Measurements from ENCODE around the gene MLC1. TPM values are rescaled to one million over a fixed set of nuclear protein-coding genes. Genes with fewer than 3 reads are reported as not detected.

Gene MLC1
- total RNA-seq, 1 donor from 2014 or later, result 0.66 TPM

- H3K4me1 ChIP-seq, result no peaks in the 10 kb centered on the region
- intact Hi-C loops (cut with micrococcal nuclease), result no loop called here
Measured at GRCh38 chr22:50101870-50102565, 16.8 kb upstream of the MLC1 start.

GRCh38 chr22:50098052-50098451 lies 12.8 kb upstream of the MLC1 start:
- intact Hi-C loops (cut with micrococcal nuclease), result no loop called here
- DNase-seq, result no peak
- Histone ChIP-seq H3K4me3 (no peak overlapping the region), H3K4me1 (no peaks in the 10 kb centered on the region), H3K27ac (replicated peaks) (no peak overlapping the region), H3K27me3 (ENCODE audit: low read depth) (peaks cover 75% of the 10 kb centered on the region), H3K36me3 (no peaks in the 10 kb centered on the region), H3K9me3 (replicated peaks) (no peaks in the 10 kb centered on the region)
- no peak for TF ChIP-seq CTCF (IDR thresholded peaks at IDR 0.05; ENCODE audit: borderline replicate concordance)

More at GRCh38 chr22:50101870-50102565, 16.8 kb upstream of the MLC1 start:
- no peak for DNase-seq
- Histone ChIP-seq H3K27me3 (ENCODE audit: low read depth) (peaks cover 61% of the 10 kb centered on the region), H3K4me3 (no peak overlapping the region), H3K9me3 (replicated peaks) (no peaks in the 10 kb centered on the region), H3K27ac (replicated peaks) (no peak overlapping the region), H3K36me3 (no peaks in the 10 kb centered on the region)
- TF ChIP-seq CTCF (IDR thresholded peaks at IDR 0.05; ENCODE audit: borderline replicate concordance), result no peak

GRCh38 chr22:50092342-50092741 lies 7.1 kb upstream of the MLC1 start:
- no peak for DNase-seq
- no peak for TF ChIP-seq CTCF (IDR thresholded peaks at IDR 0.05; ENCODE audit: borderline replicate concordance)
- intact Hi-C loops (cut with micrococcal nuclease), result no loop called here

GRCh38 chr22:50091092-50091768 lies 6.0 kb upstream of the MLC1 start:
- no peak for DNase-seq
- Histone ChIP-seq H3K4me1 (no peaks in the 10 kb centered on the region), H3K27me3 (ENCODE audit: low read depth) (peaks cover 40% of the 10 kb centered on the region), H3K27ac (replicated peaks) (no peak overlapping the region), H3K4me3 (no peak overlapping the region), H3K9me3 (replicated peaks) (peaks cover 9% of the 10 kb centered on the region), H3K36me3 (no peaks in the 10 kb centered on the region)
- intact Hi-C loops (cut with micrococcal nuclease), result no loop called here
- no peak for TF ChIP-seq CTCF (IDR thresholded peaks at IDR 0.05; ENCODE audit: borderline replicate concordance)

More at GRCh38 chr22:50092342-50092741, 7.1 kb upstream of the MLC1 start:
- H3K9me3 ChIP-seq (replicated peaks), result peaks cover 9% of the 10 kb centered on the region
- H3K4me3 ChIP-seq, result no peak overlapping the region
- H3K36me3 ChIP-seq, result no peaks in the 10 kb centered on the region
- no peaks in the 10 kb centered on the region for H3K4me1 ChIP-seq
- H3K27me3 ChIP-seq (ENCODE audit: low read depth), result peaks cover 51% of the 10 kb centered on the region
- no peak overlapping the region for H3K27ac ChIP-seq (replicated peaks)

GRCh38 chr22:50090412-50090714 lies 5.1 kb upstream of the MLC1 start:
- peaks cover 31% of the 10 kb centered on the region for H3K27me3 ChIP-seq (ENCODE audit: low read depth)
- H3K27ac ChIP-seq (replicated peaks), result no peak overlapping the region
- intact Hi-C loops (cut with micrococcal nuclease), result no loop called here
- peaks cover 9% of the 10 kb centered on the region for H3K9me3 ChIP-seq (replicated peaks)
- no peaks in the 10 kb centered on the region for H3K36me3 ChIP-seq
- H3K4me3 ChIP-seq, result no peak overlapping the region
- no peaks in the 10 kb centered on the region for H3K4me1 ChIP-seq
- DNase-seq, result no peak
- TF ChIP-seq CTCF (IDR thresholded peaks at IDR 0.05; ENCODE audit: borderline replicate concordance), result no peak

All from left ventricle myocardium inferior (tissue), 1 donor.